ENCODE data around the gene CAPRIN2. TPM values are rescaled to one million over a fixed set of nuclear protein-coding genes. Genes with fewer than 3 reads are reported as not detected.

The CAPRIN2 gene
- total and polyA plus RNA-seq, 2 of the 4 experiments (the other 2 are of a cell fraction) = 18.9 to 23.8 TPM

- dilution Hi-C loops (cut with HindIII; ENCODE audit: low sequenced_read_pairs, unreplicated experiment) (no loop called here), in situ Hi-C loops (cut with MboI; ENCODE audit: low sequenced_read_pairs) (no loop called here), intact Hi-C loops (cut with micrococcal nuclease) (no loop called here)
- no TSS peak for BruUV-seq (replicated peaks)
- Histone ChIP-seq H4K20me1 (ENCODE audit: insufficient read depth, low read length) (no peaks in the 10 kb centered on the region), H3K27me3 (ENCODE audit: control insufficient read depth, insufficient read depth, low read length) (no peaks in the 10 kb centered on the region), H2BK5ac (ENCODE audit: low read depth, low read length, poor library complexity, severe bottlenecking) (no peak overlapping the region), H3K4ac (ENCODE audit: low read depth, low read length) (no peak overlapping the region), H2AK5ac (ENCODE audit: low read depth, low read length) (no peak overlapping the region), H3K4me2 (ENCODE audit: low read depth, low read length) (no peak overlapping the region), H3K23ac (ENCODE audit: low read depth, low read length) (no peak overlapping the region), H3K18ac (ENCODE audit: low read depth, low read length) (no peak overlapping the region), H3K36me3 (ENCODE audit: control insufficient read depth, insufficient read depth, low read length) (no peaks in the 10 kb centered on the region), H2BK120ac (ENCODE audit: low read depth, low read length) (no peak overlapping the region), H2BK15ac (ENCODE audit: low read depth, low read length) (no peak overlapping the region), H4K91ac (ENCODE audit: insufficient read depth, low read depth, low read length) (no peak overlapping the region), H3K9me3 (ENCODE audit: control insufficient read depth, insufficient read depth, low read length) (peaks cover 3% of the 10 kb centered on the region), H2BK20ac (ENCODE audit: low read depth, low read length) (no peak overlapping the region), H3K4me3 (ENCODE audit: insufficient read depth, low read depth, low read length) (no peak overlapping the region), H3K14ac (replicated peaks; ENCODE audit: low read depth, low read length) (no peak overlapping the region), H2AK9ac (replicated peaks; ENCODE audit: low read depth, low read length, poor library complexity) (no peak overlapping the region), H3K4me1 (ENCODE audit: control insufficient read depth, insufficient read depth, low read length) (peaks cover 8% of the 10 kb centered on the region), H3K79me1 (ENCODE audit: low read depth in 1 of 2, low read length in 2 of 2) (0 out of 4 replicates have a peak, but pooled peaks cover 0 to 3% of the 10 kb centered on the region in 2 experiments), H3K9ac (ENCODE audit: low read depth, low read length) (no peak overlapping the region), H4K5ac (ENCODE audit: low read depth, low read length) (no peak overlapping the region), H3K56ac (ENCODE audit: extremely low read depth, insufficient read depth, low read length) (no peak overlapping the region), H2AFZ (replicated peaks; ENCODE audit: low read length, poor library complexity) (no peak overlapping the region), H4K8ac (ENCODE audit: low read depth in 2 of 2, low read length in 2 of 2) (no peak overlapping the region), H3K9me1 (ENCODE audit: insufficient read depth, low read length) (no peaks in the 10 kb centered on the region; the same call in 1 of the 2 replicates), H3K27ac (ENCODE audit: insufficient read depth, low read length) (no peak overlapping the region)
- ChIA-PET CTCF (interaction anchor here (0.7 kb wide), 1 partner anchor 307 kb away, joined by 9 read pairs; no protein-coding TSS in a partner anchor), POLR2A (ENCODE audit: unreplicated experiment) (no interaction called here)
- no peak for ATAC-seq (ENCODE audit: low read depth)
- no peak for DNase-seq
- WGBS, 2 experiments (ENCODE audit: extremely low coverage in 2 of 2, insufficient read length in 1 of 2) = no CpG with 5 or more reads among the region's 2 CpGs
- TF ChIP-seq CHD1 (IDR thresholded peaks at IDR 0.05; ENCODE audit: low read depth, low read length) (no peak), FOS (IDR thresholded peaks at IDR 0.05; ENCODE audit: low read depth, low read length) (no peak), BHLHE40 (IDR thresholded peaks at IDR 0.05; ENCODE audit: low read depth, low read length) (no peak), MXI1 (IDR thresholded peaks at IDR 0.05; ENCODE audit: borderline replicate concordance, low read depth, low read length) (no peak), RFX5 (IDR thresholded peaks at IDR 0.05; ENCODE audit: low read depth, low read length) (no peak), SMC3 (IDR thresholded peaks at IDR 0.05; ENCODE audit: low read depth, low read length) (no peak), MAFK (IDR thresholded peaks at IDR 0.05; ENCODE audit: low read depth, low read length) (no peak), MAZ (IDR thresholded peaks at IDR 0.05; ENCODE audit: borderline replicate concordance, low read depth, low read length) (no peak), POLR2A (IDR thresholded peaks at IDR 0.05; ENCODE audit: low read depth, low read length) (no peak), RAD21 (IDR thresholded peaks at IDR 0.05; ENCODE audit: low read length) (no peak), CEBPB (IDR thresholded peaks at IDR 0.05; ENCODE audit: low read depth, low read length) (no peak), NFE2L2 (IDR thresholded peaks at IDR 0.05; ENCODE audit: low read depth, low read length) (no peak), RCOR1 (IDR thresholded peaks at IDR 0.05; ENCODE audit: insufficient replicate concordance, low read length) (no peak), ELK1 (IDR thresholded peaks at IDR 0.05; ENCODE audit: borderline replicate concordance, low read depth, low read length) (no peak), CTCF (conservative IDR thresholded peaks at IDR 0.05; ENCODE audit: low read depth, low read length) (no peak)
- TF ChIP-seq, protein P1, sequence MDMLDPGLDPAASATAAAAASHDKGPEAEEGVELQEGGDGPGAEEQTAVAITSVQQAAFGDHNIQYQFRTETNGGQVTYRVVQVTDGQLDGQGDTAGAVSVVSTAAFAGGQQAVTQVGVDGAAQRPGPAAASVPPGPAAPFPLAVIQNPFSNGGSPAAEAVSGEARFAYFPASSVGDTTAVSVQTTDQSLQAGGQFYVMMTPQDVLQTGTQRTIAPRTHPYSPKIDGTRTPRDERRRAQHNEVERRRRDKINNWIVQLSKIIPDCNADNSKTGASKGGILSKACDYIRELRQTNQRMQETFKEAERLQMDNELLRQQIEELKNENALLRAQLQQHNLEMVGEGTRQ (IDR thresholded peaks at IDR 0.05; ENCODE audit: low read depth, low read length) = no peak
Observed at GRCh38 chr12:30788754-30789153, 34.0 kb upstream of the CAPRIN2 start.

Measured in IMR-90 (cell line).